Parathyroid adenoma (tissue), 2 donors: Measurements from ENCODE around the gene LBX1.

Source experiments
- H2AFZ ChIP-seq: fragments of 300-600 bp; sonication (generic); one replicate; pipeline ENCODE4 v1.7.0; 2017; ENCODE audit warnings: antibody characterized with exemption, mild to moderate bottlenecking
- H3K27ac ChIP-seq: fragments of 300-600 bp; sonication (generic); one replicate; pipeline ENCODE4 v1.7.0; 2017
- H3K27me3 ChIP-seq: fragments of 300-600 bp; sonication (generic); one replicate; pipeline ENCODE4 v1.7.0; 2017; ENCODE audit warnings: low read length; ENCODE audit not compliant: control insufficient read depth, insufficient read depth
- H3K36me3 ChIP-seq: fragments of 300-600 bp; sonication (generic); one replicate; pipeline ENCODE4 v1.7.0; 2017; ENCODE audit warnings: low read length; ENCODE audit not compliant: control insufficient read depth, insufficient read depth
- H3K4me1 ChIP-seq: fragments of 300-600 bp; sonication (generic); one replicate; pipeline ENCODE4 v1.7.0; 2017; ENCODE audit warnings: control low read depth
- H3K4me2 ChIP-seq: fragments of 300-600 bp; sonication (generic); one replicate; pipeline ENCODE4 v1.7.0; 2017; ENCODE audit warnings: low read length
- H3K4me3 ChIP-seq: fragments of 300-600 bp; sonication (generic); one replicate; pipeline ENCODE4 v1.7.0; 2017; ENCODE audit warnings: low read depth, low read length
- H3K79me2 ChIP-seq: fragments of 300-600 bp; sonication (generic); one replicate; pipeline ENCODE4 v1.7.0; 2017; ENCODE audit warnings: control low read depth
- H3K9ac ChIP-seq: fragments of 300-600 bp; sonication (generic); one replicate; pipeline ENCODE4 v1.7.0; 2017; ENCODE audit warnings: mild to moderate bottlenecking
- H3K9me3 ChIP-seq: fragments of 300-600 bp; sonication (generic); one replicate; pipeline ENCODE4 v1.7.0; 2017; ENCODE audit warnings: low read length; ENCODE audit not compliant: control insufficient read depth
- TF ChIP-seq, protein P1 (sequence below): fragments of 300-600 bp; sonication (generic); IDR thresholded peaks from one replicate; pipeline ENCODE4 v1.7.0; 2017; ENCODE audit warnings: antibody characterized with exemption, mild to moderate bottlenecking
- donor health status: primary hyperparathyroidism.

The LBX1 gene

DNA sequence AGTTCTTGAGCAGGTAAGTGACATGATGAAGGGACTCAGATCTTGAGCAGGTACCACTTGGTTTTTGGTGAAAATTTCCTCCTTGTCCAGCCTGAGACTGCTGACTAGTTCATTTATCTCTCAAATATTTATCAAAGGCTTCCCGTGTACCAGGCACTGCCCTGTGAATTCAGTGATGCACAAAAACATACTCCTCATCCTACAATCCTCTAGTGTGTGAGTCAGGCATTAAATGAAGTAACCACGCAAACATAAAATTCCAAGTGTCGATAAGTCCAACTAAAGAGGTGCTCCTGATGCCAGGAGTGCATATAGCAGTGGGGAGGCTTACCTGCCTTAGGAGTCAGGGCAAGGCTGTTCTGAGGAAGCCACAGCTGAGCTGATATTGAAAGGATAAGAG is 41.5 kb upstream of the LBX1 start:
- Histone ChIP-seq H3K4me1 (no peaks in the 10 kb centered on the region), H3K9ac (no peak overlapping the region), H3K79me2 (no peaks in the 10 kb centered on the region), H3K9me3 (no peaks in the 10 kb centered on the region), H2AFZ (no peak overlapping the region), H3K36me3 (no peaks in the 10 kb centered on the region), H3K4me2 (no peak overlapping the region), H3K27ac (no peak overlapping the region), H3K4me3 (no peak overlapping the region), H3K27me3 (no peaks in the 10 kb centered on the region)
- TF ChIP-seq, protein P1, sequence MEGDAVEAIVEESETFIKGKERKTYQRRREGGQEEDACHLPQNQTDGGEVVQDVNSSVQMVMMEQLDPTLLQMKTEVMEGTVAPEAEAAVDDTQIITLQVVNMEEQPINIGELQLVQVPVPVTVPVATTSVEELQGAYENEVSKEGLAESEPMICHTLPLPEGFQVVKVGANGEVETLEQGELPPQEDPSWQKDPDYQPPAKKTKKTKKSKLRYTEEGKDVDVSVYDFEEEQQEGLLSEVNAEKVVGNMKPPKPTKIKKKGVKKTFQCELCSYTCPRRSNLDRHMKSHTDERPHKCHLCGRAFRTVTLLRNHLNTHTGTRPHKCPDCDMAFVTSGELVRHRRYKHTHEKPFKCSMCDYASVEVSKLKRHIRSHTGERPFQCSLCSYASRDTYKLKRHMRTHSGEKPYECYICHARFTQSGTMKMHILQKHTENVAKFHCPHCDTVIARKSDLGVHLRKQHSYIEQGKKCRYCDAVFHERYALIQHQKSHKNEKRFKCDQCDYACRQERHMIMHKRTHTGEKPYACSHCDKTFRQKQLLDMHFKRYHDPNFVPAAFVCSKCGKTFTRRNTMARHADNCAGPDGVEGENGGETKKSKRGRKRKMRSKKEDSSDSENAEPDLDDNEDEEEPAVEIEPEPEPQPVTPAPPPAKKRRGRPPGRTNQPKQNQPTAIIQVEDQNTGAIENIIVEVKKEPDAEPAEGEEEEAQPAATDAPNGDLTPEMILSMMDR: no peak

DNA sequence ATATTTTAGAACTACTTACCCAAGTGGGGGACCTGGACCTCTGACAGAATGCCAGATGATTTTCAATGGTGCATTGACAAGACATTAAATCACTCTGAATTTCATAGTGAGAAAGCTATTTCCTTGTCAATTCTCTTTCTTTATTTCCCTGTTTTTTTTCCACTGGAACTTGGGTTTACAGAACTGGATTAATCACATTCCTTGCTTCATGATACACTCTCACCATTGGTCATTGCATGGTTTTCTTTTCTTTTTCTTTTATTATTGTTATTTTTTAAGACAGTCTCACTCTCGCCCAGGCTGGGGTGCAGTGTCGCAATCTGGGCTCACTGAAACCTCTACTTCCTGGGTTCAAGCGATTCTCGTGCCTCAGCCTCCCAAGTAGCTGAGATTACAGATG is 38.5 kb upstream of the LBX1 start:
- no peak overlapping the region for H3K4me2 ChIP-seq
- TF ChIP-seq, protein P1: no peak
- H3K9ac ChIP-seq: no peak overlapping the region
- no peak overlapping the region for H3K27ac ChIP-seq
- no peak overlapping the region for H3K4me3 ChIP-seq
- no peaks in the 10 kb centered on the region for H3K79me2 ChIP-seq
- H3K36me3 ChIP-seq: no peaks in the 10 kb centered on the region
- H3K4me1 ChIP-seq: no peaks in the 10 kb centered on the region
- no peak overlapping the region for H2AFZ ChIP-seq
- H3K27me3 ChIP-seq: no peaks in the 10 kb centered on the region
- no peaks in the 10 kb centered on the region for H3K9me3 ChIP-seq

DNA sequence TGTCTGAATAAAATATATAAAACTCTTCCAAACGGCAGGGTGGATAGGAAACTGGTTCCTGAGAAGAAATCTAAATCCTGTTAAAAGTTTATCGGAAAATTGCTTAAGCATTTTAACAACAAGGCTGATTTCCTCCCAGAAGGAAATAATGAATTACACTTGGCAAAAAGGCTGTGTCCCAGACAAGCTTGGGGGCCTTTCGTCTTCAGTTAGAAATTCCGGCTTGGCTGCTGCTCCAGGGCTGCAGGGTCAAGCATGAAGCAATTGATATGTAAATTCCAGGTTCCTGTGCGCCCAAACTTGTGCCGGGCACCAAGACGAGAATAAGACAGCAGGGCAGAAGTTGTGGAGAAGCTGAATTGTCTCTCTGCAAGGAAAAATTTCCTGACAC is 38.0 kb upstream of the LBX1 start:
- H3K4me2 ChIP-seq: no peak overlapping the region
- H3K4me1 ChIP-seq: no peaks in the 10 kb centered on the region
- H3K9me3 ChIP-seq: no peaks in the 10 kb centered on the region
- H3K27ac ChIP-seq: no peak overlapping the region
- TF ChIP-seq, protein P1: no peak
- no peaks in the 10 kb centered on the region for H3K79me2 ChIP-seq
- H3K9ac ChIP-seq: no peak overlapping the region
- no peak overlapping the region for H3K4me3 ChIP-seq
- no peaks in the 10 kb centered on the region for H3K36me3 ChIP-seq
- H2AFZ ChIP-seq: no peak overlapping the region
- no peaks in the 10 kb centered on the region for H3K27me3 ChIP-seq

DNA sequence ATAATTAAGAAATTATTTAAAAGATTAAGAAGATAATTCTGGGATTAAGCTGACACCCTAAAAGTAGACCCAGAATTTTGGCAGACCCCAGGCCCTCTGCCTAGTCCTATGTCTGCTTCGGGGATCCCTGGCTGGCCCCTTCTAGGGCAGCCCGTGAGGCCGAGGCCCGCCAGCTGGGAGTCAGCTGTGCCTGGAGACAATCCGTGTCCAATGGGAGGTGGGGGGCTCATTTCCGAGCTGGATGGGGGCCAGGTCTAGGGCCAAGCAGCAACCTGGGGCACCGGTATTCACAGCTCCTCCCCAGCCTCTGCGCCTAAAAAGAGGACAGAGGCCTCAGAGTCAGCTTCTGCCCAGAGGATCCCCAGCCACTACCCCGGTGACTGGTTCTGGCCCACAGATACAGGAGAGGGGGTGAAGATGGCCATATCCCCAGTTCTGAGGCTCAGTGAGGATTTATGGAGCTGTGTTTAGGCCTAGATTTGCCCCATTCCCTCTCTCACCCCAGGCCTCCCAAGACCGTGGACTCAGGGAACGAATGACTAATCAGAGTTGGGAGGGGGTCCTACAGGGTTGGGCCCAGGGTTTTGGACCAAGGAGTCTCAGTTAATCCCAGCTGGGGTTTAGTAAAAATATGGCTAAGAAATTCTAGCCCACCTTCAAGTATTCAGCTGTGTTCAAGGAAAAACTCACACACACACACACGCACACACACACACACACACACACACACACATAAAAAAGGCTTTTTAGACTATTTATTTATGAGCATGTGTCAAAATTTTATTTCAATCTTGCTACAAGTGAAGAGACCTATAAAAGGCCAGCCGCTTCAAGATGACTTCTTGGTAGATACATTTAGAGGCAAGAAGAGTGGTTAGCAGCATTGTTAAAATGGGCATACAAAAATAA is 37.4 kb upstream of the LBX1 start:
- Histone ChIP-seq H3K79me2 (no peaks in the 10 kb centered on the region), H3K36me3 (no peaks in the 10 kb centered on the region), H3K4me3 (no peak overlapping the region), H3K4me1 (no peaks in the 10 kb centered on the region), H3K27me3 (no peaks in the 10 kb centered on the region), H3K4me2 (no peak overlapping the region), H3K9ac (no peak overlapping the region), H3K27ac (no peak overlapping the region), H3K9me3 (no peaks in the 10 kb centered on the region), H2AFZ (no peak overlapping the region)
- TF ChIP-seq, protein P1: no peak
